Right ventricle myocardium superior (tissue), 1 donor: ENCODE measurements around the gene CTAGE9. TPM values are rescaled to one million over a fixed set of nuclear protein-coding genes. Genes with fewer than 3 reads are reported as not detected.
"Not testable (repeated sequence)": the region's sequence is repeated elsewhere in the genome, so short reads cannot be mapped to it uniquely, and the experiment has no call there.

Experiments used
- ATAC-seq: fragments of 200-7000 bp; cut with Tn5 transposase; one replicate; pipeline ENCODE4 v1.9.1; 2020; ENCODE audit warnings: mild to moderate bottlenecking; ENCODE audit not compliant: poor library complexity
- DNase-seq: peaks from one replicate; pipeline ENCODE4 v3.0.0-alpha.2; 2020
- intact Hi-C: fragments of 100-400 bp; cut with DNase I; formaldehyde crosslinking; loops from one replicate; pipeline ENCODE4 v1.11.2; 2022
- total RNA-seq: library from RNA; stranded (reverse); fragmentation: NEBNext Ultra II Directional; extraction: Animal tissue kit (Norgen Biotek cat#: 25700); gene quantifications from one replicate; pipeline ENCODE4 v1.2.1, GENCODE V29; 2021
- donor health status: DM: no; HTN: yes; CAD: no; lungs with severe emphysema.

CTAGE9 gene
- total RNA-seq, 1 donor from 2014 or later = not detected

DNA sequence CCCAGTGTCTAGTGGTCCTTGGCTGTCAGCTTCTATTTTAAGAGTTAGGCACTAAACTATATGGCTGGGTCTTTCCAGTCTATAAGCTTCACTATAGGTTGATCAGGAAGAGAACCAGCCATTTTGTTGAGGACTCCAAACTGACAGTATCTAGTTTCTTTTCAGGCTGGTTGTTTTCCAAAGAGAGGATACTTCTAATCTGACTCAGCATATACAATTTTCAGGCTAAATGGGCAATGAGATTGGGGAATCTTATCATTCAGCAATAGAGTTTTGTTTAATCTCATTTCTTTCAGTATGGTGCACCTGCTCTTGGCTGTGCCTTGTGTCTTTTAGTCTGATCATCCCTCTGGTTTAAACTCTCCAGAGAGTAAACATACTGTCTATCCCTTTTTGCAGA, 20.4 kb upstream of the CTAGE9 start:
- no peak for DNase-seq
- no peak for ATAC-seq
- intact Hi-C loops = no loop called here

DNA sequence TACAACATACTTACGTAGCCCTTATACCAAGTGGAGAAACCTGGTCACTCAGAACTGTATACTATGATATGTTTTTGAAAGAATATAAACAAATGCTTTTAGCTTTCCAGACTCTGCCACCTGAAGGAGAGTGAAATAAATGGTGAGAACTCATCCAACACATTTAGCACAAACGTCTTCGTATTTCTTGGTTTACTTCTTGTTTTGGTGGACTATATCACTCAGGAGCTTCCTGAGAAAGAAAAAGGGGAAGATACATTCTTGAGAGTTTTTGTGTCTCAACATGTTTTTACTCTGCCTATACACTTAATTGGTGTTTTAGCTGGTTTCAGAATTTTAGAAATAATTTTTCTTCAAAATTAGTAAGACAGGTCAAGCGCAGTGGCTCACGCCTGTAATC, 19.4 kb upstream of the CTAGE9 start:
- DNase-seq = no peak
- intact Hi-C loops = no loop called here
- ATAC-seq = no peak

DNA sequence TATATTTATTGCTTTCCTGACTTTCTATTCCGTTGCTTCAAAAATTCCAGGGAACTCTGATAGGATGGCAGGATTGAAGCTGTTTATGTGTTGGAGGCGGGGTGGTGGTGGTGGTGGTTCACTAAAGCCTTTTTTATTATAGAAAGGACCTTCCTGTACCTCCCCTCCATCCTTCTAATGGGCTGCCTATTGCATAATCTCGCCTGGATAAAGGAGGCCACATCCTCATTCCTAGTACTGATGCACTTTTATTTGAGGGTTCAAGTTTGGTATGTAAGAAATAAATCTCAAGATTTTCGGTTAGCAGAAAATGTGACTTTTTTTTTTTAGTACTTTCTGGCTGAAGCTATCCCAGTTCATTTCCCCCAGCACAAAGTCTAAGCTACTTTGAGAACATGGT, 18.7 kb upstream of the CTAGE9 start:
- no peak for ATAC-seq
- intact Hi-C loops = no loop called here
- no peak for DNase-seq

DNA sequence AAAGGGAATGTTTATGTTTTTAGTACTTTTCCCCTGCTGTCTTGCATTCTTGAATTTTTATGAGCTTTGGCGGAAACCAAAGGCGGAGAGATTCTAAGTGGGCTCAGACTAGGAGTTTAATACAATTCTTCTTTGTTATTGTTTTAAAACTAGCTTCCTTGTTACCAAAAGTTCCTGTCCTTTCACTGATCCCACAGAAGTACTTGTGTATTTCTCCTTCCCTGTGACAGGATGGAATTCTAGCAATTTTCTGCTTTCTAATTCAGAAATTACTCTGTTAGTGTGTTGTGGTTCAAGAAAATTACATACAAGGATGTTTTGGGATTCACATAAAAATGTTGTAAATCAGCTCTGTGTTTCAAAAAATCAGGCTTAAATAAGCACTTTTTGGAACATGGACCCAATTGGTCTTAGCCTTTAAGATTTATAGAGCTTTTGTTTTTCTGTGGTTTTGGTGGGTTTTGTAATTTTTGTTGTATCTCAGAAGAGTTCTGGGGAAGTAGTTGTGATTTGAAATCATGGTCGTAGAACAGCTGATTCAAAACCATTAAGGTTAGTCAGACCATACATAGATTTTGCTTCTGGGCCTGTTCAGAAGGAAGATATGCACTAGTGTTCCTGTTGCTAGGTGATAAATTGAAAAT, 17.6 kb upstream of the CTAGE9 start:
- no peak for DNase-seq

DNA sequence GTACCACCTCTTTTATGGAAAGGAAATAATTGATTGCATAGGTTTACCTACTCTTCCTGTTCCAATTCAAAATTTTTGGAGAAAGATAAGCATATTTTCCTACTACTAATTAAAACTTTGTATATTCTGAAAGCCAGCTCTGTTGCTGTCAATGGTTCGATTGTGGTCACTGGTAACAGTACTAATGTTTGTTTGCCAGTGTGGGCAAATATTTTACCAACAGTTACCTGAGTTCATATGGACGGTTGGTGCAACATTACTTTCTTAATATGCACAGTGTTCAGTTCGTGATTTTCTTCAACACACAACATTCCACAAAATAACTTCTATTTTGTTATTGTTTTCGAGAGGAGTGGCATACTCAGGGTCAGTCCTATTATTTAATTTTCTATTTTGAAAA, 17.1 kb upstream of the CTAGE9 start:
- intact Hi-C loops = no loop called here
- ATAC-seq (no peak), DNase-seq (no peak)

More for the DNA sequence above, 17.6 kb upstream of the CTAGE9 start:
- intact Hi-C loops = no loop called here
- no peak for ATAC-seq

DNA sequence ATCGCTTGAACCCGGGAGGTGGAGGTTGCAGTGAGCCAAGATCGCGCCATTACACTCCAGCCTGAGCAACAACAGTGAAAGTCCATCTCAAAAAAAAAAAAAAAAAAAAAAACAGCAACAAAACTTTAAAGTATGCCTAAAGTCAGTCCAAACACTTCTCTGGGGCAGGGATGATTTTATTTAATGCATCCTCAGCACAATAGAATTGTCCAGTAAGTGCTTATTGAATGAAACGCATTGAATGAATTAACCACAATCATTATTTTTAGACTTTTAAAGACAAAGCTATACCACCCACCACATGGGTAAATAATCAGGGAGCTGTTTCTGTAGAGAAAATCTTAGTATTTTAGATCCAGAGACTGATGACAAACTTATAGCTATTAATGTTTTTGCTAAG, 16.6 kb upstream of the CTAGE9 start:
- DNase-seq (no peak), ATAC-seq (no peak)
- intact Hi-C loops = no loop called here

GRCh38 chr6:131724114-131724513, 13.3 kb upstream of the CTAGE9 start:
- ATAC-seq = no peak
- no peak for DNase-seq
- intact Hi-C loops = no loop called here

GRCh38 chr6:131721161-131721560, 10.3 kb upstream of the CTAGE9 start:
- ATAC-seq = no peak
- intact Hi-C loops = no loop called here
- no peak for DNase-seq

DNA sequence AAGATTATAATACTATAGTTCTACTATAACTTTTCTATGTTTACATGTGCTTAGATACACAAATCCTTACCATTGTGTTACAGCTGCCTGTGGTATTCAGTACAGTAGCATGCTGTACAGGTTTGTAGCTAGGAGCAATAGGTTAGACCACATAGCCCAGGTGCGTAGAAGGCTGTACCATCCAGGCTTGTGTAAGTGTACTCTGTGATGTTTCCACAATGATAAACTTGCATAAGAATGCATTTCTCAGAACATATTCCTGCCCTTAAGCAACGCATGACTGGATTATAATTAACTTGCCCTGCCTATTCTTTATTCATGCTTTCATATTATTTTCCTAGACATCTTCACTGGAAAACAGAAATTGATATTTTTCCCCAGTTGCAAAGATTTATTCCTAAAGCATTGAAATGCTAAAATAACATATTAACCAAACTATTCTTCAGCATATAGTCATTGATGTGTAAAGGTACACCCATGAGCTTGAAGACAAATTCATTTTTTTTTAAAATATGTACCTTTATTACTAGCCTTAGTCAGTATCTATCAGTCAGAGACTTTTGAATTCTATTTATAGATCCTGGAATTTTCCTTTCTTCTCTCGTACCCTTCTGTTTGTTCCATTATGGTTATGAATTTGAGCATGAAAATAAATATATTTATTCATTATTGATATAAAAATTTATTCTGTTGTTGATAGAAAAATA, 7.2 kb upstream of the CTAGE9 start:
- ATAC-seq (no peak), DNase-seq (no peak)
- intact Hi-C loops = no loop called here

- DNase-seq, intact Hi-C loops, ATAC-seq: not testable (repeated sequence)
Observed at GRCh38 chr6:131715567-131715966, 4.8 kb upstream of the CTAGE9 start.

DNA sequence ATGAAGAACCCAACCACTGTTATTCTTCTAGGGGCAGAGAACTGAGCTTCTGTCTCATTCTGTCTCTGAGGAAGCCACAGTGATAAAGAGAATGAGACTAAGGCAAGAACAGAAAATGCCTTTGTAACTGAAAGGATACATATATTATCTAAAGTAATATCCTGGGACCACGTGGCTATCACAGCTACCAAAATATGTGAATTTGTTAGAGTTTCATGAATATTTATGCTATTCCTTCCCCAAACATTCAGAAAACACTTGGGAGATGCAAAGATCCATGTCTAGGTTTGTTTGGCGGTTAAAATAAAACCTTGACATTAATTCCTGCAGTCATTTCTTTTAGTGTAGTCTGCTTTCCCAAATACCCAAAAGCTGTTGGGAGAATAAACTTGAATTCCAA, 6.9 kb downstream of the CTAGE9 start:
- intact Hi-C loops, ATAC-seq, DNase-seq: not testable (repeated sequence)

GRCh38 chr6:131700851-131701250, 10.0 kb downstream of the CTAGE9 start:
- DNase-seq, intact Hi-C loops, ATAC-seq: not testable (repeated sequence)

DNA sequence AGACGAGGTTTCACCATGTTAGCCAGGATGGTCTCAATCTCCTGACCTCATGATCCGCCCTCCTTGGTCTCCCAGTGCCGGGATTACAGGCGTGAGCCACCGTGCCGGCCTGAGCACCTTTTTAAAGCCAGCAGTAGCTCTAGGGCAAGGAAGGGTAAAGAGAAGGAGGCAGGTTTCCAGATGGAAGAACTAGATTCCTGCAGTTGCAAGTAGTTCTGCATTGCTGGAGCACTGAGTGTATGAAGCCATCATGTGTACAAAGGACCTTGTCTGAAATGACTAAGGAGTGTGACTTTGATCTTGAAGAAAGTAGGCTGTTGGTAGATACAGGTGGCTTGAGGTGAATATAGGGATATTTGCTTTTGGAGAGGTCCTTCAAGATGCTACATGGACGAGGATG, 13.9 kb downstream of the CTAGE9 start:
- intact Hi-C loops = no loop called here
- DNase-seq (no peak), ATAC-seq (no peak)

DNA sequence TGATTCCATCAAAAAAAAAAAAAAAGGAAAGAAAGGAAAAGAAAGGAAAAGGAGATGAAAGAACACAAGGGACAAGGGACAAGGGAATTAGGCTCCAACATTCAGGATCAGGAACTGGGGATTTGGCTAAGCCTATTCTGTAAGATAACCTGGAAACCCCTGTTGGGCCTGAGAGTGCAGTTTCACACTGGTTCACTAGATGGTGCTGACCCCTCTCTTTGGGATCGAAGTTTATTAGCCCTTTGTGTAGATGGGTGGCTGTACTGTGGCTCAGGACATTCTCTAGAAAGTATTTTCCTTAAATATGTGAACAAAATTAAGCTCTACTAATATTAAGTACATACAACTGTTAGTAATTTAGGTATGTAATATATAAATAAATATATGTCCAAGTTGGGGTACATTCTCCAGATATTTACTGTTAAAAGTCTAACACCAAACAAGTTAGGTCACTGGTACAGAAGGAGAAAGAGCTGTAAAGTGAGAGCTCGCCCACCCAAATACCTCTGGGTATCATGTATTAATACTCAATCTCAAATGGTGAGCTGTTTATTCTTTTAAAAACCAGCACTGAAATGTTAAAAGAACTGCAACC, 15.9 kb downstream of the CTAGE9 start:
- no peak for DNase-seq
- intact Hi-C loops = loop anchor here (5.0 kb wide), 1 partner anchor 217 kb away; no protein-coding TSS in a partner anchor

GRCh38 chr6:131693384-131693783, 17.4 kb downstream of the CTAGE9 start:
- no peak for ATAC-seq
- intact Hi-C loops = loop anchor here (5.0 kb wide), 1 partner anchor 219 kb away; no protein-coding TSS in a partner anchor
- DNase-seq = no peak

More for the DNA sequence above, 15.9 kb downstream of the CTAGE9 start:
- ATAC-seq = peak; percentile 76

- no peak for DNase-seq
- no peak for ATAC-seq
- intact Hi-C loops = loop anchor here (5.0 kb wide), 1 partner anchor 220 kb away; no protein-coding TSS in a partner anchor
Observed at GRCh38 chr6:131692589-131692988, 18.2 kb downstream of the CTAGE9 start.

DNA sequence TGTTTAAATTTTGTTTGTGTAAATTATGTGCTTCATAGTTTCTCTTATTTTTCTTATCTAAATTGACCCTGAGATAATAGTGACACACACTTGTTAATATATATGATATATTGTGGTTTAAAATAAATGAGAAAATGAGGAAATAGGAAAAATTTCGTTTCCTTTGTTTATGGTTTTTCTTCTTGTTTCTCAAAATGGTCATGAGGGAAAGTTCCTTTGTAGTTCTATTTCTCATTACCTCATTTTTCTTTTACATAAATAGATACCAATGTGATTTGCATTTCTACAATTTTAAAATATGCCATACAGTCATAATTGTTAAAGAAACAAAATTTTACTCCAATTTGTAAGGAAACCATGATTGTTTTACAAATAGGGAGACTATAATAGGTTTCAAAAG, 18.8 kb downstream of the CTAGE9 start:
- no peak for ATAC-seq
- no peak for DNase-seq
- intact Hi-C loops = loop anchor here (5.0 kb wide), 1 partner anchor 220 kb away; no protein-coding TSS in a partner anchor

DNA sequence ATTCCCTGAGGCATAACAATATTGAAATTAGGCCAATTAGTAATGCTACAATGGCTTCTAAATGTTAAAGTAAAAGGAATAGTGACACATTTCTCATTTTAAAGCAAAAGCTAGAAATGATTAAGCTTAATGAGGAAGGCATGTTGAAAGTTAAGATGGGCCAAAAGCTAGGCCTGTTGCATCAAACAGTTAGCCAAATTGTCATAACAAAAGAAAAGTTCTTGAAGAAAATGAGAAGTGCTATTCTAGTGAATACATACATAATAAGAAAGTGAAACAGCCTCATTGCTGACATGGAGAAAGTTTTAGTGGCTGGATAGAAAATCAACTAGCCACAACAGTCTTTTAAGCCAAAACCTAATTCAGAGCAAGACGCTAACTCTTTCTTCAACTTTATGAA, 22.5 kb downstream of the CTAGE9 start:
- ATAC-seq (no peak), DNase-seq (no peak)
- intact Hi-C loops = no loop called here

- no peak for ATAC-seq
- intact Hi-C loops = no loop called here
- no peak for DNase-seq
Observed at GRCh38 chr6:131687022-131687421, 23.8 kb downstream of the CTAGE9 start.

GRCh38 chr6:131685266-131685780, 25.5 kb downstream of the CTAGE9 start:
- DNase-seq = no peak
- intact Hi-C loops = no loop called here
- no peak for ATAC-seq
